Measurements from ENCODE around the gene MMP27.

The MMP27 gene

GRCh38 chr11:102703826-102704493 lies 1.6 kb downstream of the MMP27 start:
- no peak for DNase-seq (ENCODE audit: low spot score)

- DNase-seq (ENCODE audit: low spot score) = no peak
These were observed 10.4 kb downstream of the MMP27 start for GRCh38 chr11:102695201-102695600.

- no peak for DNase-seq (ENCODE audit: low spot score)
These were observed 19.8 kb downstream of the MMP27 start for GRCh38 chr11:102685754-102686153.

GRCh38 chr11:102685338-102685737 lies 20.2 kb downstream of the MMP27 start:
- DNase-seq (ENCODE audit: low spot score) = no peak

GRCh38 chr11:102683277-102683676 lies 22.3 kb downstream of the MMP27 start:
- no peak for DNase-seq (ENCODE audit: low spot score)

GRCh38 chr11:102680945-102681344 lies 24.6 kb downstream of the MMP27 start:
- no peak for DNase-seq (ENCODE audit: low spot score)

- DNase-seq (ENCODE audit: low spot score) = no peak
These were observed 27.5 kb downstream of the MMP27 start for GRCh38 chr11:102678022-102678421.

- DNase-seq (ENCODE audit: low spot score) = no peak
These were observed 29.5 kb downstream of the MMP27 start for GRCh38 chr11:102676084-102676483.

GRCh38 chr11:102669664-102670063 lies 35.9 kb downstream of the MMP27 start:
- no peak for DNase-seq (ENCODE audit: low spot score)

GRCh38 chr11:102666331-102666957 lies 39.1 kb downstream of the MMP27 start:
- DNase-seq (ENCODE audit: low spot score) = peak; percentile 47

- DNase-seq (ENCODE audit: low spot score) = no peak
These were observed 41.4 kb downstream of the MMP27 start for GRCh38 chr11:102664001-102664752.

GRCh38 chr11:102662607-102663006 lies 43.0 kb downstream of the MMP27 start:
- DNase-seq (ENCODE audit: low spot score) = no peak

- no peak for DNase-seq (ENCODE audit: low spot score)
These were observed 44.5 kb downstream of the MMP27 start for GRCh38 chr11:102661040-102661439.

- no peak for DNase-seq (ENCODE audit: low spot score)
These were observed 49.0 kb downstream of the MMP27 start for GRCh38 chr11:102656528-102656927.

GRCh38 chr11:102655547-102655946 lies 50.0 kb downstream of the MMP27 start:
- no peak for DNase-seq (ENCODE audit: low spot score)

- DNase-seq (ENCODE audit: low spot score) = no peak
These were observed 50.8 kb downstream of the MMP27 start for GRCh38 chr11:102654761-102655160.

- no peak for DNase-seq (ENCODE audit: low spot score)
These were observed 51.8 kb downstream of the MMP27 start for GRCh38 chr11:102653744-102654291.

GRCh38 chr11:102647430-102647829 lies 58.1 kb downstream of the MMP27 start:
- no peak for DNase-seq (ENCODE audit: low spot score)

GRCh38 chr11:102643941-102644340 lies 61.6 kb downstream of the MMP27 start:
- DNase-seq (ENCODE audit: low spot score) = no peak

Data from CD4-positive, alpha-beta T cell treated with Interleukin-2 at 100 ng/mL for 4 hours (primary cell).